Choroid plexus epithelial cell (primary cell): ENCODE data around the gene MAD1L1.

Experiments used
- DNase-seq: peaks from one replicate; pipeline ENCODE4 v3.0.0-alpha.2; 2010; ENCODE audit warnings: low read depth
- H3K4me3 ChIP-seq: 2 replicates; pipeline ENCODE4 v1.5.1; 2011; ENCODE audit warnings: low read depth, mild to moderate bottlenecking, control low read depth, low read length, moderate library complexity
- TF ChIP-seq, protein P1 (sequence below): conservative IDR thresholded peaks from 2 replicates; pipeline ENCODE4 v1.5.1; 2011; ENCODE audit warnings: low read depth, mild to moderate bottlenecking, control low read depth, inconsistent platforms, low read length, moderate library complexity

Gene MAD1L1

DNA sequence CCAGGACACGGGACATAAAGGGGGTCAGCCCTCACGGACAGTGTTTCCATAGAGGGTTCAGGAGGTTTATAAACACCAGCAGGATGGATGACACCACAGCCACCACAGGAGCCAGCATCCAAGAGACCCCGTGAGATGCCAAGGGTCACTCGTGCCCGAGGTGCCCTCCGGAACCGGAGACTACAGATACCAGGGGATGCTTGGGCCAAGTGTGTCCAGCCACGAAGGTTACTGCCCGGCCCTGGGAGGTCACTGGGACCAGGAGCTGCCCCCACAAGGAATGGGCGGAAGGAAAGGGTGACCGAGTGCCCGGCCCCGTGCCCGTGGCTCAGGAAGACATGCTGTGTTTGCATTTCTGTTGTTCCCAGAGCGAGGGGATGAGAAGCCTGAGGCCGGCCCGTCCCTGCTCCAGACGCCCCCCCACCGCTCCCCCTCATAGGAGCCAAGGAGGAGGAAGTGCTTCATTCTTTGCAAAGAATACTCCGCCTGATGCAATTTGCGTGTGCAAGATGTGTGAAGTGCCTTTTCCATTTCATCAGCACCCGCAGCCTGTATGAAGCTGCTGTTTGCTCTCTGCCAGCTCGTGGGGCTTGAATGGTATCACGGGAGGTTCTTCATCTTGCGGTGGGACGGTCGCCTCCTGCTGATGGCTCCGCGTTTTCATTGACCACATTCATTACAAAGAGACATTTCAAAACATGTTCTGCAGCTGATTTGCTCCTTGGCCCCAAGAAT is 386.2 kb downstream of the MAD1L1 start:
- no peak overlapping the region for H3K4me3 ChIP-seq
- TF ChIP-seq, protein P1, sequence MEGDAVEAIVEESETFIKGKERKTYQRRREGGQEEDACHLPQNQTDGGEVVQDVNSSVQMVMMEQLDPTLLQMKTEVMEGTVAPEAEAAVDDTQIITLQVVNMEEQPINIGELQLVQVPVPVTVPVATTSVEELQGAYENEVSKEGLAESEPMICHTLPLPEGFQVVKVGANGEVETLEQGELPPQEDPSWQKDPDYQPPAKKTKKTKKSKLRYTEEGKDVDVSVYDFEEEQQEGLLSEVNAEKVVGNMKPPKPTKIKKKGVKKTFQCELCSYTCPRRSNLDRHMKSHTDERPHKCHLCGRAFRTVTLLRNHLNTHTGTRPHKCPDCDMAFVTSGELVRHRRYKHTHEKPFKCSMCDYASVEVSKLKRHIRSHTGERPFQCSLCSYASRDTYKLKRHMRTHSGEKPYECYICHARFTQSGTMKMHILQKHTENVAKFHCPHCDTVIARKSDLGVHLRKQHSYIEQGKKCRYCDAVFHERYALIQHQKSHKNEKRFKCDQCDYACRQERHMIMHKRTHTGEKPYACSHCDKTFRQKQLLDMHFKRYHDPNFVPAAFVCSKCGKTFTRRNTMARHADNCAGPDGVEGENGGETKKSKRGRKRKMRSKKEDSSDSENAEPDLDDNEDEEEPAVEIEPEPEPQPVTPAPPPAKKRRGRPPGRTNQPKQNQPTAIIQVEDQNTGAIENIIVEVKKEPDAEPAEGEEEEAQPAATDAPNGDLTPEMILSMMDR = no peak
- DNase-seq = no peak

DNA sequence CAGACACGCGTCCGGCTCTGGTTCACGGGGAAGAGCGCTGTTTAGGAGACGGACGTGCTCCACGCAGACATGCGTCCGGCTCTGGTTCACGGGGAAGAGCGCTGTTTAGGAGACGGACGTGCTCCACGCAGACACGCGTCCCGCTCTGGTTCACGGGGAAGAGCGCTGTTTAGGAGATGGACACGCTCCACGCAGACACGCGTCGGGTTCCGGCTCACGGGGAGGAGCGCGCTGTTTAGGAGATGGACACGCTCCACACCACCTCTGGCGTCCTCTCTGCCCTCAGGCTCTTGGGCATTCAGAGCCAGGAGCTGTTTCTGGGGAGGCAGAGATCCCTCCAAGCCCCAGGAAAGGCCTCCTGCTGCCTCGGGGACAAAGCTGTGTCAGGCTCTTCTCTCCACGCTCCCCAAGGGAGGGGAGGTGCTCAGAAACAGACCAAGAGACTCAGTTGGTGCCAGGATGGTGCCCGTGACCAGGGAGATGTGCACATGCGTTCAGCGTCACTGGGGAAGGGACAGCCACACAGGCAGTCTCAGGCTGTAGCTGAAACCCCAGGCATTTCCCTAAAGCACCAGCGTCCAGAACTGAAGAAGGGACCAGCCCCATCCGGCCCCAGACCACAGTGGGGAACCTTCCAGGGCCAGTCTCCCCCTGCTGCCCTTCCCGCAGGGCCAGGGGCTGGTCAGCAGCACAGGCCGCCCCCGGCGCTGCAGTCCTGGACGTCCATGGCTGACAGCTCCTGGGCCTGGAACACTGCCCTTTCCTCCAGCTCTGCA is 387.0 kb downstream of the MAD1L1 start:
- no peak overlapping the region for H3K4me3 ChIP-seq
- DNase-seq = no peak
- TF ChIP-seq, protein P1 = no peak

DNA sequence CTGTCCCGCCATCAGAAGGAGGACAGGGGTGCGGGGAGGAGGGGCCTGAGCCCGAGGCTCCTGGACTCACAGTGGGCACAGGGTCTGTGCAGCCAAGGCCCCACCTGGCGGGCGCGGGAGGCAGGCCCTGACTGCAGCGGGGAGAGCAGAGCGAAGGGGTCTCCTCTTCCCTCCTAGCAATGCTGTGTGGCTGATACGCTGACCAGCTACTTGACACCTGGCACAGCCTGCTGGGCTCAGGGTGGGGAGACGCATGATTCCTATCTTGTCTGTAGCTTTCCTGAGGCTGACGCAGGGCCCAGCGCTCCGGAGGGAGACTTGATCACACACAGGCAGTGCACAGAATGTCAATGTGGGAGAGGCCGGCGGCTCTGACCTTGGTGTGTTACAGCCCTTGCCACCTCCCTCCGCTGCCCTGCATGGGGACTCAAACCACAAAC is 387.8 kb downstream of the MAD1L1 start:
- no peak for DNase-seq
- H3K4me3 ChIP-seq = no peak overlapping the region
- TF ChIP-seq, protein P1 = no peak

DNA sequence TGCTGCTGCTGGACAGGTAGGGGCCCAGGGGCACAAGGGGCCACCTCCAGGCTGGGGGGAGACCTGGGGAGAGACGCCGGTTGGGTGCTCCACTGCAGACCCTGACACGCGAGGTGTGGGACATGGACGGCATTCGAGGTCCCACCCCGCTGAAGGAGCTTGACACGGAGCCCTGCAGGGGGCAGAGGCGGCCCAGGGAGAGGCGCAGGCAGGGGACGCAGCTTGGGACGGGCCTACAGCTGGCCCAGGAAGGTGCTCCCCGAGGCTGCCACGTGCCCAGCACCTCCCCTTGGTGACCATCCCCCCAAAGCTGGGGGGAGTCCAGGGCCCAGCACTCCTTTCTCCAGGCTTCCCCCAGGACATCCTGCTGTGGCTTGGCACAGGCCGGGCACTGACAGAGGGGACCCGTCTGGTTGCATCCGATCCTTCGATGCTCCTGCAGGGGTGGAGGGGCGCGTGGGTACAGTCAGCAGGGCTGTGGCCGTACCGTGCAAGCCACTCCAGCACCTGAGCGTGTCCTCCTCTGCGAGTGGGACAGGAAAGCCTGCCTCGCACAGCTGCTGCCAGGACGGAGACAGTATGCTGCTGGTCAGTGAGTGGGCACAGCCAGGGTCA is 388.3 kb downstream of the MAD1L1 start:
- H3K4me3 ChIP-seq = no peak overlapping the region
- DNase-seq = no peak
- TF ChIP-seq, protein P1 = no peak

DNA sequence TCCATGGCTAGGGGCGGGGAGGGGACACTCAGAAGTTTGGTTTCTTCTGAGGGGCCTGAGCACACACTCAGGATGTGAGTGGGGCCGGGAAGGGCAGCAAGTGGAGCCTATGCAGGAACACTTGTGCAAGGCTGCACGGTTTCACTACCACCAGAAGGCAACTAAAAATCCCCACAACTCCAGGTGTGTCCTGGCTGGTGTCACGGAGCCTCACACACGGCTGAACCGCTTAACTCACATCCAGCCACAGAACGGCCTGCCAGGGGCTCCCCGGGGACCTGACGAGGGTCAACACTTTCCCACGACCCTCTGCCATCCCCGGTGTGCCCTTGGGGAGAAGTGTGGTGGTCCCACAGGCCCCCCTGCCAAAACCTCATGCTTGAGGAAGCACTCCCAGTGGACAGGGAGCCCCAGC is 388.8 kb downstream of the MAD1L1 start:
- TF ChIP-seq, protein P1 = no peak
- no peak overlapping the region for H3K4me3 ChIP-seq

DNA sequence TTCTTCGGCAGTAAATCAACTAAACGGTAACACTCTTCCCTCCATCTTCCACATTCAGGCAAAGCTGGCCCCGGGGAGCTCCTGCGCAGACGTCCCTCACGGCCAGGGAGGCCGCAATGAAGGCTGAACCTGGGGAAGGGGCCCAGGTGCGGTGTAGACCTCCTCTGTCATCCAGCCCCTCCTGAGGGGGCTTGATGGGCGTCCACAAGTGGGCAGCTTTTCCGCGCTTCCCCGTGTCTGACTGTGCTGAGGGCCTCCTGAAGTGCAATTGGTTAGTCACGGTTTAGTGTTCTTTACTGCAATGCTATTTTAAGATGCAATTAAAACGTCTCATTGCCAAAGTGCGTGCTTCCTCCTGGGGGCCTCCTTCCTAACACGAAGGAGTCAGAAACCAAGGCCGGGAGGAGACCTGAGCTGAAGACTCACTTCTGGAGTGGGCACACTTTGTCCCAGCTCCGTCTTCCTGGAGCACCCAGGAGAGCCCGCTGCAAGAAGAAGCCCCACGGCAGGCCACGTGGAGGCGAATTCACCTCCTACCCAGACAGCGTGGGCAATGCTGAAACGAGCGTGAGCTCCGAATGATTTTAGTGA is 389.4 kb downstream of the MAD1L1 start:
- no peak overlapping the region for H3K4me3 ChIP-seq
- TF ChIP-seq, protein P1 = no peak
- no peak for DNase-seq

More for the DNA sequence above, 388.8 kb downstream of the MAD1L1 start:
- no peak for DNase-seq
